HG02938 (cell line): ENCODE measurements around the gene KRTAP7-1.
A peak's percentile ranks its signal among the peaks of the same experiment; 100 is the strongest.

Source experiments
- ATAC-seq: cut with Tn5 transposase; IDR thresholded peaks from one replicate; pipeline ENCODE4 v1.9.1; 2021; ENCODE audit warnings: mild to moderate bottlenecking, moderate library complexity; ENCODE audit not compliant: unreplicated experiment

Gene KRTAP7-1

GRCh38 chr21:30829659-30830058 is at the start of gene KRTAP7-1:
TSS of gene KRTAP7-1 (minus strand) at chr21:30829759. CDS start at chr21:30829698, 61 bp downstream.
- ATAC-seq: no peak

GRCh38 chr21:30874526-30874925 is 45.0 kb upstream of the KRTAP7-1 start:
- no peak for ATAC-seq

GRCh38 chr21:30847627-30848500 is 18.3 kb upstream of the KRTAP7-1 start:
- ATAC-seq: no peak

- ATAC-seq: no peak
Observed at GRCh38 chr21:30842990-30843389, 13.4 kb upstream of the KRTAP7-1 start.

- ATAC-seq: no peak
Observed at GRCh38 chr21:30839304-30839703, 9.7 kb upstream of the KRTAP7-1 start.

- no peak for ATAC-seq
Observed at GRCh38 chr21:30838536-30838935, 9.0 kb upstream of the KRTAP7-1 start.

- ATAC-seq: peak; percentile 58
Observed at GRCh38 chr21:30831194-30831765, 1.7 kb upstream of the KRTAP7-1 start.

GRCh38 chr21:30818837-30819610 is 10.5 kb downstream of the KRTAP7-1 start:
- no peak for ATAC-seq

GRCh38 chr21:30813174-30813573 is 16.4 kb downstream of the KRTAP7-1 start, which contains the start of gene KRTAP8-1:
TSS of gene KRTAP8-1 (minus strand) at chr21:30813274. CDS start at chr21:30813220, 54 bp downstream.
- no peak for ATAC-seq

- ATAC-seq: no peak
Observed at GRCh38 chr21:30800605-30801004, 29.0 kb downstream of the KRTAP7-1 start.

- no peak for ATAC-seq
Observed at GRCh38 chr21:30793581-30794314, 35.8 kb downstream of the KRTAP7-1 start.

- no peak for ATAC-seq
Observed at GRCh38 chr21:30779249-30779648, 50.3 kb downstream of the KRTAP7-1 start.
